22Rv1 (cell line): Measurements from ENCODE around the gene NCKAP5.

Experiments
- H3K27ac ChIP-seq: fragments of 450-650 bp; 2 replicates; pipeline ENCODE4 v1.5.1; 2017
- ZFX ChIP-seq: fragments of 450-650 bp; IDR thresholded peaks from 2 replicates; pipeline ENCODE4 v1.6.1; 2017; ENCODE audit warnings: antibody characterized with exemption, borderline replicate concordance
- TF ChIP-seq, protein P1 (sequence below): fragments of 450-650 bp; IDR thresholded peaks from 2 replicates; pipeline ENCODE4 v1.5.1; 2017; ENCODE audit warnings: mild to moderate bottlenecking

NCKAP5 gene

DNA sequence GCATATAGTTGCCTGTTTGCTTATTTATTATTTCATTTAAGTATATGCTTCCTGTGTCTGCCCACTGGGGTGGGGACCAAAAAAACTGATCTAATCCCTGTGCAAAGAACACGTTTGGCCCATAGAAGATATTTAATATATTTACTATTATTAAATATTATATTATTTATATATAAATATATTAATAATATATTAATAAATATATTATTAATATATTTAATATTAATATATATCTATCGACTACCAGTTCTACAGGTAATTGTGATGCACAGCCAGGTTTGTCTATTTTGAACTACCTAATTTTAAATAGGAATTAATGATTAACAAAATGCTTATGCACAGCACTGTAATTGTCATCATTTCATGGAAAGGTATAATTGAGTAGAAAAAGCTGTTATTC lies 609.4 kb downstream of the NCKAP5 start:
- H3K27ac ChIP-seq: no peak overlapping the region
- TF ChIP-seq ZFX: no peak
- TF ChIP-seq, protein P1, sequence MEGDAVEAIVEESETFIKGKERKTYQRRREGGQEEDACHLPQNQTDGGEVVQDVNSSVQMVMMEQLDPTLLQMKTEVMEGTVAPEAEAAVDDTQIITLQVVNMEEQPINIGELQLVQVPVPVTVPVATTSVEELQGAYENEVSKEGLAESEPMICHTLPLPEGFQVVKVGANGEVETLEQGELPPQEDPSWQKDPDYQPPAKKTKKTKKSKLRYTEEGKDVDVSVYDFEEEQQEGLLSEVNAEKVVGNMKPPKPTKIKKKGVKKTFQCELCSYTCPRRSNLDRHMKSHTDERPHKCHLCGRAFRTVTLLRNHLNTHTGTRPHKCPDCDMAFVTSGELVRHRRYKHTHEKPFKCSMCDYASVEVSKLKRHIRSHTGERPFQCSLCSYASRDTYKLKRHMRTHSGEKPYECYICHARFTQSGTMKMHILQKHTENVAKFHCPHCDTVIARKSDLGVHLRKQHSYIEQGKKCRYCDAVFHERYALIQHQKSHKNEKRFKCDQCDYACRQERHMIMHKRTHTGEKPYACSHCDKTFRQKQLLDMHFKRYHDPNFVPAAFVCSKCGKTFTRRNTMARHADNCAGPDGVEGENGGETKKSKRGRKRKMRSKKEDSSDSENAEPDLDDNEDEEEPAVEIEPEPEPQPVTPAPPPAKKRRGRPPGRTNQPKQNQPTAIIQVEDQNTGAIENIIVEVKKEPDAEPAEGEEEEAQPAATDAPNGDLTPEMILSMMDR: no peak

DNA sequence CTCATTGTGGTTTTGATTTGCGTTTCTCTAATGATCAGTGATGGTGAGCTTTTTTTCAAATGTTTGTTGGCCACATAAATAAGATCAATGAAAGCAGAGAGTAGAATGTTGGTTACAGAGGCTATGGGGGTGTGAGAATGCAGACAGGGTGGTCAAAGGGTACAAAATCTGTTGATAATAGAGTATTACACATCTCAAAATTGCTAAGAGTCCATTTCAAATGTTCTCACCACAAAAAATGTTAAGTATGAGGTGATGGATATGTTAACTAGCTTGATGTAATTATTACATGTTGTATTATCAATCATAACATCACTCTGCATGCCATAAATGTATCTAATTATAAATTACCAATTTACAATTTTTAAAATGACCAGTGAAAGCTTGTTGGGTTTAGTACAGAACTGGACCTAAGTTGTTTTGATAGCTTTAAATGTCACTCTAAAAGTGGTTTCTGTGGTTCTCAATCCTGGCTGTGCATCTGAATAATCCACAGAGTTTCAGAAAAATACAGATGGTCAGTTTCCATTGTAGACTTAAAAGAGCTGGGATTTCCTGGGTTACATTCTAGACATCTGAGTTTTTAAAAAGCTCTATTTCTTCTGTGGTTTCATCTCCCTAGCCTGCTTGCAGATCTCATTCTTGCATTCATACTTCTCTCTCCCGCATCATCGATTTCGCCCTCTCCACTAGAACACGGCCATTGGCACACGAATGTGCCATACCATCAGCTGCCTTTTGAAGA lies 612.2 kb downstream of the NCKAP5 start:
- no peak for TF ChIP-seq ZFX
- TF ChIP-seq, protein P1: no peak
- no peak overlapping the region for H3K27ac ChIP-seq

DNA sequence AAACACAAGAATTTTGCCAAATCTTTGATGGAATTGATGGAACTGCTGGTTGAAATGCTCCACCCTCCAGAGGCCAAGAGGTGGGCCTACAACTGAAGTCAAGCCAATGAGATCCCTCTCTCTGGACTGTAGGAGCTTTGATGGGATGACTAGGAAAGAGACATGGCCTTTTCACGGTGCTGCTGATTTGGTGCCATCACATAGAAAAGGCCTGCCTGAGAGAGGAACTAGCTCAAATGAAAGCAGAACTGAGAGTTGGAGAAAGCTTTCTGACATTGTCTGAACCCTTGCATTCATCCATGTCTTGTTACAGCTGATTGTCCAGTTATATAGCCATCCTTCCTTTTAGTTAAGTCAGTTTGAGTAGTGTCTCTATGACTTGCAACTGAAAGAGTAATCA lies 614.5 kb downstream of the NCKAP5 start:
- no peak overlapping the region for H3K27ac ChIP-seq
- TF ChIP-seq, protein P1: no peak
- no peak for TF ChIP-seq ZFX

DNA sequence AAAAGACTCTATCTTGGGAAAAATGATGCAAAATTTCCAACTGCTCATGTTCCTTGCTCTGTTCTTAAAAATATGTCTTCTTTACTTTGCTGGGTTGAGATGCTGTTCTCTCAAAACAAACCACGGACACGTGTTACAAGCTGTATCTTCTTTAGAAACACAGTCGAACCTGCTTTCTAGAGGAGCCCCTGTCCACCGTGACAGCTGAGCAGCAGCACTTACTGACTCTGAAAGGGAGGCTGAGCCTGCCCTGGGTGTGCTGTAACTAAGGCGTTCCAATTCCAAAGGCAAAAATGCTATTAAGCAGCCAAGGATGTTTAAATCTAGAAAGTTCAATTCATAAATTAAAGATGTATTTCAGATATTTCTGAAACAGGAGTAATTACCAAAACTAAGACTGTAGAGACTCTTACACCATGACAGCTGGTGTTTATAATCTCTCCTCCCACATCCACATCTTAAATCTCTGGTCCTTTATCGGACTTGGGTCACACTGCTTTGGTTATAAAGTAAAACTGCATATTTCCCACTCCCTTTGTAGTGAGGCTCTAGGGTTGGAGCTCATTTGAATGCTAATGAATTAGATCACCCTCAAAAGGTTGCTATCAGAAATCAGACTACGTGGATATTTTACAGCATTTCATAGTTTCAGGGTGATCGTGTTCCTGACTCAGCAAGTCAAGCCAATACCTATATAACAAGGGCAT lies 617.1 kb downstream of the NCKAP5 start:
- no peak for TF ChIP-seq ZFX
- TF ChIP-seq, protein P1: no peak
- no peak overlapping the region for H3K27ac ChIP-seq

DNA sequence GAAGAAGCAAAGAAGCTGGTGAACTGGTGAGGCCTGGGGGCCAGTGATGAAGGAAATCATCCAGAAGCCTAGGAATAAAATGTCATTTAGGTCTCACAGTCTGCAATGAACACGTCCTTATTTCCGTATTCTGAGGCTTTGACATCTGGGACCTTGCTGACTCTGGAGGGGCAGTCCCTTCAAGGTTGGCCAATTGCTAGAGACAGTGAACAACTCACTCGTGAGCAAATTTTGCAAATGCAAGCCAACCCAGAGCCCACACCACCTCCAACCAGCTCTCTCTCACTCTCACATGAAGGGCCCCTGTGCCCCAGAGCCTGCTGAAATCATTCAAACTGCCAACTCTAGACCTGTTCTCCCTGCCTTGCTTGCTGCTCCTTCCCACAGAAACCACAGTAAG lies 619.2 kb downstream of the NCKAP5 start:
- H3K27ac ChIP-seq: no peak overlapping the region
- TF ChIP-seq, protein P1: no peak
- TF ChIP-seq ZFX: no peak

DNA sequence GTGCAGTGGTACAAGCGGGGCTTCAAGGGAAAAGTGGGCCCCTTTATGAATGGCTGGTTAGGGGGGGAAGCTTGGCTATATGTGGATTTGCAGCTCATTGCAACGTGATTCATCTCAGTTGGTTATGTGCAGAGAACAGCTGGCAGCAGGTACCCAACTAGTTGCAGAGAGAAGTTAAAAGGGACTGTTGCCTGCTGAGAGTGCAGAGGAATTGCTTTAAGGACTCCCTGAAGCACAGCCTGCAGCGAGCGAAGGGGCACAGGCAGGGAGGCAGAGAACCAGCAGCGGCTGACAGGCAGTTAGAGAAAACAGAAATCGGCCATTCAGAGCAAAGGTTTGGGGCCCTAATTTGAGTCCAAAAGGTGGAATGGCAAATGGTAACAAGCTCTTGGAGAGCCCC lies 620.1 kb downstream of the NCKAP5 start:
- no peak overlapping the region for H3K27ac ChIP-seq
- no peak for TF ChIP-seq ZFX
- TF ChIP-seq, protein P1: no peak

DNA sequence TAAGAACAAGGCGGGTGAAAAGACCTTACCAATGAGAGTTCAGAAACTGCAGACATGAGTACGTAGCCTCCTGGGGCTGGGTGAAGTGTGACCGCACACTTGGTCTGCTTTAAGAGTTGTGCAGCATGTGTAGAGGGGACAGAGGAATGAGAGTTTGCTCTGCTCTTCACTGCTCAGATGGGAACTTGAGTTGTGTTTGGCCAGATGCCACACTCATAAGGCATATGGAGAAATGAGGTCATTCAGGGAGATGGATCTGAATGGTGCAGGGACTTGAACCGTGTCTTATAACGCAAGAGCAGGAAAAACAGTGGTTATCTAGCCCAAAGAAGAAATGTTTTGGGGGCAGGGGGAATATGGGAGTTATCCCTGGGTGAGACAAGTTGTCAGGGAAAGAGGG lies 624.4 kb downstream of the NCKAP5 start:
- TF ChIP-seq, protein P1: no peak
- TF ChIP-seq ZFX: no peak
- no peak overlapping the region for H3K27ac ChIP-seq
